Measurements from ENCODE around the gene INO80.

The INO80 gene

GRCh38 chr15:41047474-41047873 is 68.6 kb downstream of the INO80 start:
- Histone ChIP-seq H3K4me3 (ENCODE audit: low read length) (no peak overlapping the region), H2AFZ (ENCODE audit: low read depth, low read length) (no peak overlapping the region), H3K9me3 (ENCODE audit: insufficient read depth, low read length) (no peaks in the 10 kb centered on the region), H3K4me1 (ENCODE audit: low read length) (peaks cover 14% of the 10 kb centered on the region), H3K9ac (ENCODE audit: low read length) (no peak overlapping the region), H3K4me2 (ENCODE audit: low read length) (no peak overlapping the region), H4K20me1 (ENCODE audit: insufficient read depth, low read length) (no peaks in the 10 kb centered on the region), H3K27me3 (ENCODE audit: low read depth, low read length) (no peaks in the 10 kb centered on the region), H3K27ac (ENCODE audit: low read length) (no peak overlapping the region), H3K36me3 (replicated peaks; ENCODE audit: low read depth, low read length) (peaks cover 38% of the 10 kb centered on the region), H3K79me2 (ENCODE audit: low read length) (no peaks in the 10 kb centered on the region)
- no peak for TF ChIP-seq CTCF (IDR thresholded peaks at IDR 0.05; ENCODE audit: low read depth, low read length)
- TF ChIP-seq EZH2phosphoT487 (IDR thresholded peaks at IDR 0.05; ENCODE audit: low read depth) = no peak

GRCh38 chr15:41043276-41043951 is 72.7 kb downstream of the INO80 start:
- H3K79me2 ChIP-seq (ENCODE audit: low read length) = no peaks in the 10 kb centered on the region
- no peaks in the 10 kb centered on the region for H3K9me3 ChIP-seq (ENCODE audit: insufficient read depth, low read length)
- no peak overlapping the region for H3K27ac ChIP-seq (ENCODE audit: low read length)
- H3K4me3 ChIP-seq (ENCODE audit: low read length) = no peak overlapping the region
- no peak overlapping the region for H2AFZ ChIP-seq (ENCODE audit: low read depth, low read length)
- no peaks in the 10 kb centered on the region for H3K27me3 ChIP-seq (ENCODE audit: low read depth, low read length)
- H3K36me3 ChIP-seq (replicated peaks; ENCODE audit: low read depth, low read length) = peaks cover 43% of the 10 kb centered on the region
- no peak overlapping the region for H3K4me2 ChIP-seq (ENCODE audit: low read length)
- H3K4me1 ChIP-seq (ENCODE audit: low read length) = peaks cover 5% of the 10 kb centered on the region
- H3K9ac ChIP-seq (ENCODE audit: low read length) = no peak overlapping the region
- no peaks in the 10 kb centered on the region for H4K20me1 ChIP-seq (ENCODE audit: insufficient read depth, low read length)
- no peak for TF ChIP-seq EZH2phosphoT487 (IDR thresholded peaks at IDR 0.05; ENCODE audit: low read depth)
- no peak for TF ChIP-seq CTCF (IDR thresholded peaks at IDR 0.05; ENCODE audit: low read depth, low read length)

- TF ChIP-seq CTCF (IDR thresholded peaks at IDR 0.05; ENCODE audit: low read depth, low read length) (no peak), EZH2phosphoT487 (IDR thresholded peaks at IDR 0.05; ENCODE audit: low read depth) (no peak)
- H3K9ac ChIP-seq (ENCODE audit: low read length) = no peak overlapping the region
- H3K36me3 ChIP-seq (replicated peaks; ENCODE audit: low read depth, low read length) = peaks cover 43% of the 10 kb centered on the region
- H4K20me1 ChIP-seq (ENCODE audit: insufficient read depth, low read length) = no peaks in the 10 kb centered on the region
- no peaks in the 10 kb centered on the region for H3K79me2 ChIP-seq (ENCODE audit: low read length)
- no peak overlapping the region for H3K4me2 ChIP-seq (ENCODE audit: low read length)
- H3K4me3 ChIP-seq (ENCODE audit: low read length) = no peak overlapping the region
- H3K27ac ChIP-seq (ENCODE audit: low read length) = no peak overlapping the region
- H2AFZ ChIP-seq (ENCODE audit: low read depth, low read length) = no peak overlapping the region
- H3K27me3 ChIP-seq (ENCODE audit: low read depth, low read length) = no peaks in the 10 kb centered on the region
- no peaks in the 10 kb centered on the region for H3K9me3 ChIP-seq (ENCODE audit: insufficient read depth, low read length)
- no peaks in the 10 kb centered on the region; the same call in 1 of the 2 replicates for H3K4me1 ChIP-seq (ENCODE audit: low read length)
These were observed 73.2 kb downstream of the INO80 start for GRCh38 chr15:41042851-41043250.

GRCh38 chr15:41039121-41039520 is 77.0 kb downstream of the INO80 start:
- H3K27me3 ChIP-seq (ENCODE audit: low read depth, low read length) = no peaks in the 10 kb centered on the region
- no peaks in the 10 kb centered on the region for H3K4me1 ChIP-seq (ENCODE audit: low read length)
- no peaks in the 10 kb centered on the region for H3K79me2 ChIP-seq (ENCODE audit: low read length)
- no peak overlapping the region for H3K27ac ChIP-seq (ENCODE audit: low read length)
- H3K36me3 ChIP-seq (replicated peaks; ENCODE audit: low read depth, low read length) = peaks cover 34% of the 10 kb centered on the region
- H4K20me1 ChIP-seq (ENCODE audit: insufficient read depth, low read length) = no peaks in the 10 kb centered on the region
- no peak overlapping the region for H2AFZ ChIP-seq (ENCODE audit: low read depth, low read length)
- H3K9ac ChIP-seq (ENCODE audit: low read length) = no peak overlapping the region
- no peak overlapping the region for H3K4me2 ChIP-seq (ENCODE audit: low read length)
- no peak overlapping the region for H3K4me3 ChIP-seq (ENCODE audit: low read length)
- no peaks in the 10 kb centered on the region for H3K9me3 ChIP-seq (ENCODE audit: insufficient read depth, low read length)
- no peak for TF ChIP-seq EZH2phosphoT487 (IDR thresholded peaks at IDR 0.05; ENCODE audit: low read depth)
- TF ChIP-seq CTCF (IDR thresholded peaks at IDR 0.05; ENCODE audit: low read depth, low read length) = no peak
